ENCODE data around the gene SCFD2.
"Not testable (repeated sequence)": the region's sequence is repeated elsewhere in the genome, so short reads cannot be mapped to it uniquely, and the experiment has no call there.

Gene SCFD2

GRCh38 chr4:53040459-53040815 is 325.4 kb downstream of the SCFD2 start:
- H3K27me3 ChIP-seq (replicated peaks; ENCODE audit: control insufficient read depth, insufficient read depth, low read length) = no peaks in the 10 kb centered on the region
- no peaks in the 10 kb centered on the region for H3K36me3 ChIP-seq (ENCODE audit: control insufficient read depth, insufficient read depth, low read length)
- no peak for TF ChIP-seq CTCF (IDR thresholded peaks at IDR 0.05; ENCODE audit: insufficient read depth, low read length, poor library complexity, severe bottlenecking)
- no peak overlapping the region for H3K4me3 ChIP-seq (replicated peaks; ENCODE audit: low read depth, low read length)
- DNase-seq (ENCODE audit: extremely low read depth, insufficient read length) = no peak

- Histone ChIP-seq H3K36me3 (ENCODE audit: control insufficient read depth, insufficient read depth, low read length) (no peaks in the 10 kb centered on the region), H3K27me3 (replicated peaks; ENCODE audit: control insufficient read depth, insufficient read depth, low read length) (no peaks in the 10 kb centered on the region), H3K4me3 (replicated peaks; ENCODE audit: low read depth, low read length) (no peak overlapping the region)
- no peak for DNase-seq (ENCODE audit: extremely low read depth, insufficient read length)
- no peak for TF ChIP-seq CTCF (IDR thresholded peaks at IDR 0.05; ENCODE audit: insufficient read depth, low read length, poor library complexity, severe bottlenecking)
Measured at GRCh38 chr4:53039741-53040458, 326.0 kb downstream of the SCFD2 start.

GRCh38 chr4:53037892-53038291 is 328.0 kb downstream of the SCFD2 start:
- no peaks in the 10 kb centered on the region for H3K27me3 ChIP-seq (replicated peaks; ENCODE audit: control insufficient read depth, insufficient read depth, low read length)
- no peak overlapping the region for H3K4me3 ChIP-seq (replicated peaks; ENCODE audit: low read depth, low read length)
- DNase-seq (ENCODE audit: extremely low read depth, insufficient read length) = no peak

GRCh38 chr4:53032908-53033307 is 333.0 kb downstream of the SCFD2 start:
- not testable (repeated sequence) for DNase-seq (ENCODE audit: extremely low read depth, insufficient read length); H3K27me3 ChIP-seq (replicated peaks; ENCODE audit: control insufficient read depth, insufficient read depth, low read length); H3K4me3 ChIP-seq (replicated peaks; ENCODE audit: low read depth, low read length)

More at GRCh38 chr4:53037892-53038291, 328.0 kb downstream of the SCFD2 start:
- no peaks in the 10 kb centered on the region for H3K36me3 ChIP-seq (ENCODE audit: control insufficient read depth, insufficient read depth, low read length)
- no peak for TF ChIP-seq CTCF (IDR thresholded peaks at IDR 0.05; ENCODE audit: insufficient read depth, low read length, poor library complexity, severe bottlenecking)

GRCh38 chr4:53026233-53026632 is 339.6 kb downstream of the SCFD2 start:
- no peaks in the 10 kb centered on the region for H3K27me3 ChIP-seq (replicated peaks; ENCODE audit: control insufficient read depth, insufficient read depth, low read length)
- H3K36me3 ChIP-seq (ENCODE audit: control insufficient read depth, insufficient read depth, low read length) = no peaks in the 10 kb centered on the region
- TF ChIP-seq CTCF (IDR thresholded peaks at IDR 0.05; ENCODE audit: insufficient read depth, low read length, poor library complexity, severe bottlenecking) = no peak
- H3K4me3 ChIP-seq (replicated peaks; ENCODE audit: low read depth, low read length) = no peak overlapping the region
- no peak for DNase-seq (ENCODE audit: extremely low read depth, insufficient read length)

More at GRCh38 chr4:53032908-53033307, 333.0 kb downstream of the SCFD2 start:
- not testable (repeated sequence) for H3K36me3 ChIP-seq (ENCODE audit: control insufficient read depth, insufficient read depth, low read length)

- no peak overlapping the region for H3K4me3 ChIP-seq (replicated peaks; ENCODE audit: low read depth, low read length)
- DNase-seq (ENCODE audit: extremely low read depth, insufficient read length) = no peak
- H3K27me3 ChIP-seq (replicated peaks; ENCODE audit: control insufficient read depth, insufficient read depth, low read length) = no peaks in the 10 kb centered on the region
- TF ChIP-seq CTCF (IDR thresholded peaks at IDR 0.05; ENCODE audit: insufficient read depth, low read length, poor library complexity, severe bottlenecking) = no peak
- no peaks in the 10 kb centered on the region for H3K36me3 ChIP-seq (ENCODE audit: control insufficient read depth, insufficient read depth, low read length)
Measured at GRCh38 chr4:53023677-53024299, 342.1 kb downstream of the SCFD2 start.
